HepG2 (cell line): ENCODE results near the gene KATNB1. TPM values are rescaled to one million over a fixed set of nuclear protein-coding genes. Genes with fewer than 3 reads are reported as not detected.

ENCODE experiments used
- FOXA1 ChIP-seq, 2 experiments: fragments of 450-650 bp in 1 of 2; sonication (generic) in 1 of 2; formaldehyde crosslinking in 1 of 2; IDR thresholded peaks; 2 replicates each; pipeline versions ENCODE4 v1.4.0 to v1.6.1; 2016 to 2020; ENCODE audit warnings: missing genetic modification reagents in 1 of 2
- HNRNPL ChIP-seq: fragments of 200-400 bp; formaldehyde crosslinking; IDR thresholded peaks from 2 replicates; pipeline ENCODE4 v1.6.1; 2017; ENCODE audit warnings: mild to moderate bottlenecking, low read depth, low read length
- KDM4B ChIP-seq: sonication (generic); formaldehyde crosslinking; IDR thresholded peaks from 2 replicates; pipeline ENCODE4 v1.4.0; 2020; ENCODE audit warnings: missing genetic modification reagents
- MBD4 ChIP-seq: IDR thresholded peaks from 2 replicates; pipeline ENCODE4 v1.6.1; 2012; ENCODE audit warnings: low read length, inconsistent platforms, borderline replicate concordance
- MBNL3 ChIP-seq: fragments of 250-450 bp; sonication (Bioruptor Pico); conservative IDR thresholded peaks from 2 replicates; pipeline ENCODE4 v1.8.0; 2022; ENCODE audit warnings: mild to moderate bottlenecking, inconsistent platforms
- NCOA5 ChIP-seq: sonication (generic); formaldehyde crosslinking; IDR thresholded peaks from 2 replicates; pipeline ENCODE4 v1.4.0; 2020; ENCODE audit warnings: missing genetic modification reagents
- SMYD3 ChIP-seq: sonication (generic); formaldehyde crosslinking; IDR thresholded peaks from 2 replicates; pipeline ENCODE4 v1.8.1; 2023; ENCODE audit warnings: mild to moderate bottlenecking, missing genetic modification reagents
- SP5 ChIP-seq: IDR thresholded peaks from 2 replicates; pipeline ENCODE4 v1.6.1; 2016; ENCODE audit warnings: low read depth, borderline replicate concordance
- TCF12 ChIP-seq, 2 experiments: fragments of 450-650 bp in 1 of 2; sonication (generic) in 1 of 2; formaldehyde crosslinking in 1 of 2; IDR thresholded peaks; 2 replicates each; pipeline versions ENCODE4 v1.6.1 to v1.8.0; 2017 to 2022; ENCODE audit warnings: antibody characterized with exemption in 1 of 2, mild to moderate bottlenecking in 1 of 2, missing genetic modification reagents in 1 of 2, moderate library complexity in 1 of 2
- TCF7L2 ChIP-seq: IDR thresholded peaks from 2 replicates; pipeline ENCODE4 v1.6.1; 2011; ENCODE audit warnings: mild to moderate bottlenecking, low read depth, low read length, moderate library complexity
- TOE1 ChIP-seq: sonication (generic); formaldehyde crosslinking; IDR thresholded peaks from 2 replicates; pipeline ENCODE4 v1.4.0; 2020; ENCODE audit warnings: mild to moderate bottlenecking, missing genetic modification reagents
- TRIM24 ChIP-seq: sonication (generic); formaldehyde crosslinking; IDR thresholded peaks from 2 replicates; pipeline ENCODE4 v1.8.0; 2022; ENCODE audit warnings: mild to moderate bottlenecking, missing genetic modification reagents
- UBTF ChIP-seq: sonication (generic); formaldehyde crosslinking; IDR thresholded peaks from 2 replicates; pipeline ENCODE4 v1.4.0; 2020; ENCODE audit warnings: mild to moderate bottlenecking, missing genetic modification reagents
- ZBTB34 ChIP-seq: sonication (generic); formaldehyde crosslinking; IDR thresholded peaks from 2 replicates; pipeline ENCODE4 v1.8.0; 2022; ENCODE audit warnings: mild to moderate bottlenecking, missing genetic modification reagents
- ZNF280B ChIP-seq: sonication (generic); formaldehyde crosslinking; IDR thresholded peaks from 2 replicates; pipeline ENCODE4 v1.5.0; 2020; ENCODE audit warnings: missing genetic modification reagents, mild to moderate bottlenecking, borderline replicate concordance
- ZNF335 ChIP-seq: sonication (generic); formaldehyde crosslinking; IDR thresholded peaks from 2 replicates; pipeline ENCODE4 v1.4.0; 2020; ENCODE audit warnings: missing genetic modification reagents
- ZNF773 ChIP-seq: sonication (generic); formaldehyde crosslinking; IDR thresholded peaks from 2 replicates; pipeline ENCODE4 v1.4.0; 2020; ENCODE audit warnings: missing genetic modification reagents, borderline replicate concordance
- ZNF83 ChIP-seq: sonication (generic); formaldehyde crosslinking; IDR thresholded peaks from 2 replicates; pipeline ENCODE4 v1.4.0; 2020; ENCODE audit warnings: missing genetic modification reagents, mild to moderate bottlenecking, borderline replicate concordance
- ZNF883 ChIP-seq: sonication (generic); formaldehyde crosslinking; IDR thresholded peaks from 2 replicates; pipeline ENCODE4 v1.5.1; 2020; ENCODE audit warnings: mild to moderate bottlenecking, missing genetic modification reagents; ENCODE audit errors: not compliant biosample characterization
- ZSCAN12 ChIP-seq: sonication (generic); formaldehyde crosslinking; IDR thresholded peaks from 2 replicates; pipeline ENCODE4 v1.9.0; 2021; ENCODE audit warnings: mild to moderate bottlenecking, missing genetic modification reagents
- polyA plus RNA-seq, 8 experiments: library from polyadenylated mRNA; depleted of rRNA in 3 of 8; stranded (reverse) in 7 of 8; unstranded in 1 of 8; fragments of >200 nt; fragmentation: Illumina TruSeq in 4 of 8; extraction: Trizol in 4 of 8; gene quantifications; 2 replicates each; pipeline versions ENCODE4 v1.2.1 to v1.2.3, GENCODE V29; 2011 to 2016; ENCODE audit warnings: low read depth in 4 of 8, missing spikeins in 1 of 8, mixed read lengths in 1 of 8; ENCODE audit not compliant: insufficient read depth in 1 of 8
- total RNA-seq, 5 experiments: library from RNA; depleted of rRNA; stranded (reverse); fragments of >200 nt; fragmentation: Illumina TruSeq; extraction: Trizol; gene quantifications; 2 replicates each; pipeline ENCODE4 v1.2.3, GENCODE V29; 2016; ENCODE audit warnings: low read depth in 1 of 5
- TF ChIP-seq, protein P1 (sequence below): sonication (generic); formaldehyde crosslinking; IDR thresholded peaks from 2 replicates; pipeline ENCODE4 v1.9.0; 2021; ENCODE audit warnings: missing genetic modification reagents, borderline replicate concordance

The KATNB1 gene
- total and polyA plus RNA-seq, 2 of the 13 experiments (the other 11 are each of a cell fraction or from before 2014, with no cell fraction given), result 31.5 to 43.5 TPM

DNA sequence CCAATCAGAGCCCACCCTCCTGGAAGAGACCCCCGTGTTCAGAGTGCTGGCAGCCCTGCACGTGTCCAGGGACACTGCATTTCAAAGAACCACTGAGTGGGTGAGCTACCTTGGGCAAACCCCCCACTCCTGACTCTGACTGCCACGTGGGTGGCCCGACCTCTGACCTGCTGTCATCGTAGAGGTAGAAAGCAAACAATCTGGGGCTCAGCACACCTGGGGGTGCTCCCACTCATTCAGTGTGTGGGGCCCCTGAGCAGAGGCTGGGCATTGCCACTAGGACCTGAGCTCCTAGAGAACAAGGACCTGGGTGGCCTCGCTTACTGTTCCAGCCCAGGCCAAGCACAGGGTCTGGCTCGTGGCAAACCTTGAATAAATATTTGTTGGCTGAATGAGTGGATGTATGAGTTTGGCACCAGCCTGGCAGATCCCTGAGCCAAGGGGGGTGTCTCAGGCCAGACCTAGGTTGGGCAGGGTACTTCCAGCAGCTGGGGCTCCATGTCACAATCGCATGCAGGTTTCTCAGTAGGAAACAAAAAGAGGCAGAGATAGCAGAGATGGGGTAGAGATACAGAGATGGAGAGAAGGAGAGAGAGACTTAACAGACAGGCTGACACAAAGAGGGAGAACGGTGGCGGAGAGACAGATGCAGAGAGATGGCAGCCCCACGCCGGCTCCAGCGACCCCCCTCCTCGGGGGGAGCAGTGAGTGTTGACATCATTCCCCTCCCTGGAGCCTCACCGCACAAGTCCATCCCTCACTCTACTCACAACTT, 46.4 kb upstream of the KATNB1 start (continued):
- TF ChIP-seq SMYD3 (CRISPR knock-in tag), result no peak
- no peak for TF ChIP-seq TCF7L2
- TF ChIP-seq ZSCAN12 (CRISPR knock-in tag), result no peak
- TF ChIP-seq TRIM24, result no peak
- no peak for TF ChIP-seq SP5 (CRISPR knock-in tag)
- TF ChIP-seq ZNF280B (CRISPR knock-in tag), result peak; percentile 75; the same call in 1 of the 2 replicates
- peak; percentile 47; the same call in 1 of the 2 replicates for TF ChIP-seq ZBTB34 (CRISPR knock-in tag)
- TF ChIP-seq TOE1 (CRISPR knock-in tag), result no peak
- TF ChIP-seq HNRNPL, result peak; percentile 74
- no peak for TF ChIP-seq MBNL3 (CRISPR knock-in tag)
- TF ChIP-seq TCF12 (IDR thresholded peaks at IDR 0.05), result no peak
- no peak for TF ChIP-seq TCF12 (CRISPR knock-in tag; IDR thresholded peaks at IDR 0.05)
- TF ChIP-seq ZNF335, result no peak
- TF ChIP-seq ZNF83 (CRISPR knock-in tag), result no peak
- TF ChIP-seq FOXA1 (IDR thresholded peaks at IDR 0.05), result no peak
- TF ChIP-seq FOXA1 (CRISPR knock-in tag; IDR thresholded peaks at IDR 0.05), result peak; percentile 18; the same call in 1 of the 2 replicates
- no peak for TF ChIP-seq ZNF883
- 0 out of 2 replicates have a peak, but pooled peaks have one; percentile 19 for TF ChIP-seq UBTF (CRISPR knock-in tag)
- no peak for TF ChIP-seq NCOA5 (CRISPR knock-in tag)
- no peak for TF ChIP-seq ZNF773 (CRISPR knock-in tag)
- TF ChIP-seq MBD4, result no peak
- TF ChIP-seq, protein P1, sequence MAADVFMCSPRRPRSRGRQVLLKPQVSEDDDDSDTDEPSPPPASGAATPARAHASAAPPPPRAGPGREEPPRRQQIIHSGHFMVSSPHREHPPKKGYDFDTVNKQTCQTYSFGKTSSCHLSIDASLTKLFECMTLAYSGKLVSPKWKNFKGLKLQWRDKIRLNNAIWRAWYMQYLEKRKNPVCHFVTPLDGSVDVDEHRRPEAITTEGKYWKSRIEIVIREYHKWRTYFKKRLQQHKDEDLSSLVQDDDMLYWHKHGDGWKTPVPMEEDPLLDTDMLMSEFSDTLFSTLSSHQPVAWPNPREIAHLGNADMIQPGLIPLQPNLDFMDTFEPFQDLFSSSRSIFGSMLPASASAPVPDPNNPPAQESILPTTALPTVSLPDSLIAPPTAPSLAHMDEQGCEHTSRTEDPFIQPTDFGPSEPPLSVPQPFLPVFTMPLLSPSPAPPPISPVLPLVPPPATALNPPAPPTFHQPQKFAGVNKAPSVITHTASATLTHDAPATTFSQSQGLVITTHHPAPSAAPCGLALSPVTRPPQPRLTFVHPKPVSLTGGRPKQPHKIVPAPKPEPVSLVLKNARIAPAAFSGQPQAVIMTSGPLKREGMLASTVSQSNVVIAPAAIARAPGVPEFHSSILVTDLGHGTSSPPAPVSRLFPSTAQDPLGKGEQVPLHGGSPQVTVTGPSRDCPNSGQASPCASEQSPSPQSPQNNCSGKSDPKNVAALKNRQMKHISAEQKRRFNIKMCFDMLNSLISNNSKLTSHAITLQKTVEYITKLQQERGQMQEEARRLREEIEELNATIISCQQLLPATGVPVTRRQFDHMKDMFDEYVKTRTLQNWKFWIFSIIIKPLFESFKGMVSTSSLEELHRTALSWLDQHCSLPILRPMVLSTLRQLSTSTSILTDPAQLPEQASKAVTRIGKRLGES (CRISPR knock-in tag), result no peak
- no peak; the same call in 1 of the 2 replicates for TF ChIP-seq KDM4B
